ENCODE results near the gene CACNA1C.

- TF ChIP-seq CTCF (IDR thresholded peaks at IDR 0.05) (no peak), POLR2A (IDR thresholded peaks at IDR 0.05) (no peak), POLR2AphosphoS5 (IDR thresholded peaks at IDR 0.05) (no peak)
These were observed 553.6 kb downstream of the CACNA1C start for GRCh38 chr12:2606186-2606910.
